HuH-7 (cell line): ENCODE measurements around the gene POTEM.
"Not testable (repeated sequence)": the region's sequence is repeated elsewhere in the genome, so short reads cannot be mapped to it uniquely, and the experiment has no call there.

ENCODE experiments used
- DNase-seq: peaks from one replicate; pipeline ENCODE4 v3.0.0; 2011; ENCODE audit warnings: low spot score

Gene POTEM

DNA sequence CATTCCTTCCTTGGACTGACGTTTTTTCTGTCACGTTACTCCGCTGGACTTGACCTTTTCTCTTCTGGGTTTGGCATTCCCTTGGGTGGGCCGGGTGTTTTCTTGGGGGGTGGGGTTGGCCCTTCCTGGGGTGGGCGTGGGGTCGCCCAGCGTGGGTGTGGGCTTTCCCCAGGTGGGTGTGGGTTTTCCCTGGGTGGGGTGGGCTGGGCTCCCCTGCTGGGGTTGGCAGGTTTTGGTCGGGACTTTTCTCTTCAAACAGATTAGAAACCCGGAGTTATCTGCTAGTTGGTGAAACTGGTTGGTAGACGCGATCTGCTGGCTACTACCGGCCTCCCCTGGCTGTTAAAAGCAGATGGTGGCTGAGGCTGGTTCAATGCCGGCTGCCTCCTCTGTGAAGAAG lies at the start of gene POTEM:
Gene POTEM (plus strand): TSS at position 301 of the 400 bp plus-strand sequence. CDS start 52 bp downstream, at position 353.
- not testable (repeated sequence) for DNase-seq

DNA sequence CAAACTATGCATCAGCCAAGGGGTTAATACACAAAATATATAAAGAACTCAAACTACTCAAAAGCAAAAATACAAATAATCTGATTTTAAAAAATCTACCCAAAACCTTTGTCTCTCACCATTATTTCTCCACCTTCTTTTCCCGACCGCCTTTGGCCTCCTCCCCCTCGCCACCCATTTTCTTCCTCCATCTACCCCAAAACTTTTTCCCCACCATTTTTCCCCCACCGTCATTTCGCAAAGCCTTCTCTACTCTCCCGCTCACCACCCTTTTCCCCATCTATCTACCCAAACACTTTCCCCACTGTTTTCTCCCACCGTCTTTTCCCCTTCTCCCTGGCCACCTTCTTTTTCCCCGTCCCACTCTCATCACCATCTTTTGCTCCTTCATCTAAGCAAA lies 48.9 kb upstream of the POTEM start:
- DNase-seq, result not testable (repeated sequence)

GRCh38 chr14:18920052-18920451 lies 47.2 kb upstream of the POTEM start:
- DNase-seq, result not testable (repeated sequence)

- not testable (repeated sequence) for DNase-seq
Observed at GRCh38 chr14:18921055-18921701, 46.1 kb upstream of the POTEM start.

DNA sequence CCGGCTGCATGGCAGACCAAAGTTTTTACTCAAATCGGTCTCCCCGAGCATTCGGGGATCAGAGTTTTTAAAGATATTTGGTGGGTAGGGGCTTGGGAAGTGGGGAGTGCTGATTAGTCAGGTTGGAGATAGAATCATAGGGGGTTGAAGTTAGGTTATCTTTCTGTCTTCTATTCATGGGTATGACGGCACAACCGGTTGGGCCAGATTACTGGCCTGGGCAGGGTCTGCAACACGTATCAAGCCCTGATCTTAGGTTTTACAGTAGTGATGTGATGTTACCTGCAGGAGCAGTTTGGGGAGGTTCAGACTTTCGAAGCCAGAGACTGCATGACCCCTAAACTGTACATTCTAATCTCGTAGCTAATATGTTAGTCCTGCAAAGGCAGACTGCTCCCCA lies 30.4 kb upstream of the POTEM start:
- DNase-seq, result not testable (repeated sequence)

DNA sequence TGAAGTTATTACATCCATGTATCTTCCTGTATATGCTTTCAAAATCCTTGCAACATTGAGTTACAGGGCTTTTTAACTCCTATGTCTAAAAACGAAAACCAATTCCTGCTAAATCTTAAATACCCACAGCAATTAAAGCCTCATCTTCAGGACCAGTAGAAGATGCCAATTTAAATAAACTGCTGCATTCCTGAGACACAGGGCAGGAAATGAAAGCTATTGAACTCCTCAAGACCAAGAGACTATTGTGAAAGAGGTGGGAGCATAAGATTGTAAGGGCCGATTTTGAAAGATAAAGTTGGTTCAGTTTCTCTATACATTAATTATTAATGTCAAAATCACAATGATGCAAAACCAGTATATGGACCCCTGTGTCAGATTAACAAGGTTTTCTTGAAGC lies 28.5 kb upstream of the POTEM start:
- not testable (repeated sequence) for DNase-seq

- not testable (repeated sequence) for DNase-seq
Observed at GRCh38 chr14:18949939-18950338, 17.3 kb upstream of the POTEM start.

- DNase-seq, result not testable (repeated sequence)
Observed at GRCh38 chr14:18953085-18953484, 14.1 kb upstream of the POTEM start.

GRCh38 chr14:18955816-18956215 lies 11.4 kb upstream of the POTEM start:
- not testable (repeated sequence) for DNase-seq

DNA sequence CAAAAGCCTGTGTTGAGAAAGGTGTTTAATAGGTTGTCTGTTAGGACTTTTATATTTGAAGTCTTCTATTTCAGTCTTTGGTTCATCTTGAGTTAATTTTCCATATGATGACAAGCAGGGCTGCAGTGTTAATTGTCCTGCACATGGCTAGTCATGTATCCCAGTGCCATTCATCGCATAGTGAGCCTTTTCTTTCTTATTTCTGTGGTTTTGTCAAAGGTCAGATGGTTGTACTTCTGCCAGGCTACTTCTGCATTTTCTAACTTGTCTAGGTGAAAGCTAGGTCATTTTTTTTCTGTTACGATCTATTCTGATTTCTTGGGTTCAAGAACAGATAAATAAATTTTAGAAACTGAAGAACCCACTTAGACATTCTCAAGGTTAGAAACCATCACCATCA lies 5.7 kb upstream of the POTEM start:
- not testable (repeated sequence) for DNase-seq

DNA sequence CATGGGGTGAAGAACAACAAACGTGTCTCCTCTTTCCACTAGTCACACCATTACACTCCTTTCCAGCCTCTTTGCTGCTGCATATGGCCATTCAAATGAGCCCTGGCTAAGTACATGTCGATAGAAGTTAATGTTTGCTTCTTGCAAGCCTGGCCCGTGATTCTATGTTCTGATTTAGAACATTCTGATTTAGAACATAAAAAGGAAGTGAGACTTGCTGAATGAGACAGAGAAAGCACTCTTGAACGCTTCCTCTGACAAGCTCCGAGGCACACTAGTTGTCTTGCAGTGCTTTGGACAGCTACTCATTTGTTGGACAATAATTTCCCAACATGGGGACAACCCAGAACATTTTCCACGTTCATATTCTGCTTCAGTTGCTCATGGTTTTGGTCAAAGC lies 5.1 kb upstream of the POTEM start:
- not testable (repeated sequence) for DNase-seq

- DNase-seq, result not testable (repeated sequence)
Observed at GRCh38 chr14:18963276-18963675, 4.0 kb upstream of the POTEM start.

GRCh38 chr14:18964878-18965277 lies 2.4 kb upstream of the POTEM start:
- DNase-seq, result not testable (repeated sequence)

GRCh38 chr14:19002566-19002965 lies 35.3 kb downstream of the POTEM start:
- DNase-seq, result not testable (repeated sequence)

GRCh38 chr14:19006490-19006889 lies 39.3 kb downstream of the POTEM start:
- not testable (repeated sequence) for DNase-seq

DNA sequence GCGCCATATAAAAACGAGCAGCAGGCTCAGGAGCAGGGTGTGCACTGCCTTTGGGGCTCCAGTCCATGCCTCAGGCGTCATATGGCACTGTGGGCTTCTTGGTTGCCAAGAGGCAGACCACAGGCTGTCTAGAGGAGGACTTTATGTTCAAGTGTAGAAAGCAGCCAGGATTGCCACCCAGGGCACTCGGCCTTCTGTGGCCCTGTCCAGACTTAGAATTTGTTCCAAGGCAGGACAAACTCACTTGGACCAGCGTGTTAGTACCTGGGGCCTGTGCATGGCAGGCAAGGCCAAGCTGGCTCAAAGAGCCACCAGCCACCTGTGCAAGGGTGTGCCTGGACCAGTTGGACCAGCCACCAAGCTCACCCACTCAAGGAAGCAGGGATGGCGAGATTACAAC lies 40.4 kb downstream of the POTEM start:
- DNase-seq, result not testable (repeated sequence)

DNA sequence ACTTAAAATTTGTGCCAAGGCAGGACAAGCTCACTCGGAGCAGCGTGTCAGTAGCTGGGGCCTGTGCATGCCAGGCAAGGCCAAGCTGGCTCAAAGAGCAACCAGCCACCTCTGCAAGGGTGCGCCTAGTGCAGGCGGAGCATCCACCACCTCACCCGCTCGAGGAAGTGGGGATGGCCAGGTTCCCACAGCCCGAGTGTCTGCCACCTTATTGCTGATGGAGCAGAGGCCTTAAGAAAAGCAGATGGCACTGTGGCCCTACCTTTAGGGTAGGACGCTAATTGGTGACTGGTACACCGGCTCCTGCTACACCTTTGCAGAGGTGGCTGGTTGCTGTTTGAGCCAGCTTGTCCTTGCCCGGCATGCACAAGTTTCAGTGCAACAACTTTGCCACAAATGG lies 43.8 kb downstream of the POTEM start:
- DNase-seq, result not testable (repeated sequence)

DNA sequence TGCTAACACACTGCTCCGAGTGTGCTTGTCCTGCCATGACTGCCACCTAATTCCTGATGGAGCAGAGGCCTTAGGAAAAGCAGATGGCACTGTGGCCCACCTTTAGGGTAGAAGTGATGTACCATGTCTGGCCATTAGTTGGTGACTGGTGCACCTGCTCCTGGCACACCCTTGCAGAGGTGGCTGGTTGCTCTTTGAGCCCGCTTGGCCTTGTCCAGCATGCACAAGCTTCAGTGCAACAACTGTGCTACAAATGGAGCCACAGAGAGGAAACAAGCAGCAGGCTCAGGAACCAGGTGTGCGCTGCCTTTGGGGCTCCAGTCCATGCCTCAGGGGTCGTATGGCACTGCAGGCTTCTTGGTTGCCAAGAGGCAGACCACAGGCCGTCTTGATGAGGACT lies 44.5 kb downstream of the POTEM start:
- not testable (repeated sequence) for DNase-seq

GRCh38 chr14:19015185-19015584 lies 48.0 kb downstream of the POTEM start:
- not testable (repeated sequence) for DNase-seq

- DNase-seq, result not testable (repeated sequence)
Observed at GRCh38 chr14:19025080-19025589, 57.9 kb downstream of the POTEM start.

DNA sequence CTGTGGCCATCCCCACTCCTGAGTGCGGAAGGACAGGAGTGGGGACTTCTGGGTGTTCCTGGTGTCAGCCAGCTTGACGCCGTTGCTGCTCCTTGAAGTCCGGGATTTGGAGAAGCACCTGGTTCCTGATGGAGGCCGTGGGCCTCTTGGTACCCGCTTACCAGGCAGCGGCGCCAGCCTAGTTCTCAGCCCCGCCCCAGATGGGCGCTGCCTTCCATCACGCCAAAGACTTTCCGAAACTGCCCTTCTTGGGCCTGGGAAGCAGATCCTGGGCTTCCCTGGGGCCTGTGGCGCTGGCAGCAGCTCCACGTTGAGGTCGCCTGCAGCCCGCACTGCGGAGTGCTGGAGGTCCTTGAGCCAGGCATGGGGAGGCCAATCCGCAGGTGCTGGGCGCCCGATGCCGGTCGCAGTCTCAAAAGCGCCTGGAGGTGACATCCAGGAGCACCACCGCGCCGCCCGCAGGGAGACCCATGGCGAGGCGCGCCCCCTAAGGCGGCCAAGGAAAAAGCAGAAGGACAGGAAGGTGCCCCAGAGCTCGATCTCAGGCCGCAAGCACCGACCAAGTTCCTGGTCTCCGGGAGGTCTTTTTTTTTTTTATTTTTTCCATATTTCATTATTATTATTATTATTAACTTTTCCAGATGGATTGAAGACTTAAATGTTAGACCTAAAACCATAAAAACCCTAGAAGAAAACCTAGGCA lies 59.6 kb downstream of the POTEM start:
- not testable (repeated sequence) for DNase-seq

DNA sequence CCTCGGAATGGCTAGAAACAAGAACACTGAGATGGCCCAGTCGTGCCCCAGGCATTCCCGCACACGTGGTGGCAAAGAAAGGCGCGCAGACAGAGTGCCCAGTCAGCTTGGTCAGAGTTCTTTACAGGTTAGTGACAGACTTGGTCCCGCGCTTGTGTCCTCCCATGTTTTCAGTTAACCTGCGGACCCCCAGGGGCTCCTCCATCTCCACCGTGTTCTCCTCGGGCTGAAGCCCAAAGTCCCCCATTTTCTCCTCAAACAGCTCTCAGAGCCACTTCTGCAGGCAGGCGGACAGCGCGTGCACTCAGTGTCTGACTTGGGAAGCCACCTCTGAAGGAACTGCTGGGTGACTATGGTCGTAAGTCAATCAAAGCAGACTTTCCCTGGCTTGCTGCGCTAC lies 60.7 kb downstream of the POTEM start:
- DNase-seq, result not testable (repeated sequence)

DNA sequence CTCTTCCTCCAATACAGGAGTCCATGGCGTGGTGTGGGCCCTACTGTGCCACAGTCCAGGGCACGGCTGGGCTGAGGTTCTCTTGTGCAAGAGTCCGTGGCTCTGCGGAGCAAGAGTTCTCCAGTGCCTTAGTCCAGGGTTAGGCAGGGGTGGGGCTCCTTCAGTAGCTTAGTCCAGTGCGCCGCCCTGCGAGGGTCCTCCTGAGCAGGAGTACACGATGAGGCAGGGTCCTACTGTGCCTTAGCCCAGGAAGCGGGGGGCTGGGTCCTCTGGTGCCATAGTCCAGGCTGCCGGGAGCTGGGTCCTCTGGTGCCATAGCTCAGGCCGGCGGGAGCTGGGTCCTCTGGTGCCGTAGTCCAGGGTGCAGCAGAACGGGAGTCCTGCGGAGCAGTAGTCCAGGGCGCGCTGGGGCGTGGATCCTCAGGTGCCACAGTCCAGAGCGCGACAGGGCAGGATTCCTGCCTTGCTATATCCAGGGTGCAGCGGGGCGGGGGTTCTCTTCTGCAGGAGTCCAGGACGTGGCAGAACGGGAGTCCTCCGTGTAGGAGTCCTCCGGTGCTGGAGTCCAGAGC lies 69.7 kb downstream of the POTEM start:
- not testable (repeated sequence) for DNase-seq
